Vagina (tissue), 2 donors: Measurements from ENCODE around the gene HSBP1L1. TPM values are rescaled to one million over a fixed set of nuclear protein-coding genes. Genes with fewer than 3 reads are reported as not detected.

Experiments
- DNase-seq, 2 donors: peaks; one replicate each; pipeline ENCODE4 v3.0.0-alpha.2; 2017; ENCODE audit errors: extremely low spot score in 2 of 2
- H3K27ac ChIP-seq: fragments of 200-600 bp; sonication (generic); one replicate; pipeline ENCODE4 v1.5.1; 2019
- H3K27me3 ChIP-seq: fragments of 200-600 bp; sonication (generic); one replicate; pipeline ENCODE4 v1.5.1; 2019
- H3K36me3 ChIP-seq, 2 donors: fragments of 200-600 bp; sonication (generic); one replicate each; pipeline ENCODE4 v1.5.1; 2017 to 2019
- H3K4me1 ChIP-seq: fragments of 200-600 bp; sonication (generic); one replicate; pipeline ENCODE4 v1.5.1; 2019
- H3K4me3 ChIP-seq, 2 donors: fragments of 200-600 bp; sonication (generic); 1 replicate in 1 of 2; 2 replicates in 1 of 2; pipeline ENCODE4 v1.5.1; 2016 to 2019
- H3K9me3 ChIP-seq: fragments of 200-600 bp; sonication (generic); one replicate; pipeline ENCODE4 v1.5.1; 2019
- CTCF ChIP-seq, 3 experiments: fragments of 450-650 bp in 2 of 3; fragments of 200-600 bp in 1 of 3; sonication (generic) in 1 of 3; IDR thresholded peaks; one replicate each; pipeline ENCODE4 v1.5.1; 2017 to 2019; ENCODE audit warnings: antibody characterized with exemption in 3 of 3, mild to moderate bottlenecking in 2 of 3, moderate library complexity in 2 of 3
- POLR2A ChIP-seq, 2 donors: fragments of 450-650 bp; IDR thresholded peaks; one replicate each; pipeline ENCODE4 v1.6.1; 2017; ENCODE audit warnings: antibody characterized with exemption in 2 of 2, mild to moderate bottlenecking in 2 of 2, moderate library complexity in 2 of 2
- POLR2AphosphoS5 ChIP-seq, 2 donors: sonication (generic); formaldehyde crosslinking; IDR thresholded peaks; one replicate each; pipeline ENCODE4 v1.9.0; 2017; ENCODE audit warnings: antibody characterized with exemption in 2 of 2, mild to moderate bottlenecking in 2 of 2, low read depth in 1 of 2; ENCODE audit not compliant: insufficient read depth in 1 of 2
- intact Hi-C: fragments of 100-400 bp; cut with DNase I; formaldehyde crosslinking; loops from one replicate; pipeline ENCODE4 v1.15.1; 2023
- total RNA-seq: library from RNA; depleted of rRNA; stranded (reverse); fragments of >200 nt; gene quantifications from one replicate; pipeline ENCODE4 v1.2.3, GENCODE V29; 2016

The HSBP1L1 gene
- total RNA-seq, 1 donor from 2014 or later, result 32.2 TPM

- H3K4me3 ChIP-seq, result no peak overlapping the region
- intact Hi-C loops, result no loop called here
- peaks cover 0 to 41% of the 10 kb centered on the region in 2 donors for H3K36me3 ChIP-seq
- no peaks in the 10 kb centered on the region for H3K27me3 ChIP-seq
- TF ChIP-seq POLR2A (IDR thresholded peaks at IDR 0.05), result no peak
- no peak for TF ChIP-seq POLR2AphosphoS5 (IDR thresholded peaks at IDR 0.05; ENCODE audit: insufficient read depth in 1 of 2, low read depth in 1 of 2)
- TF ChIP-seq CTCF (IDR thresholded peaks at IDR 0.05), result no peak
- H3K27ac ChIP-seq, result no peak overlapping the region
- peaks cover 2% of the 10 kb centered on the region for H3K4me1 ChIP-seq
- no peaks in the 10 kb centered on the region for H3K9me3 ChIP-seq
- DNase-seq, result no peak
These were observed 6.1 kb downstream of the HSBP1L1 start for GRCh38 chr18:79970419-79971133.

GRCh38 chr18:79971211-79971952 is 6.9 kb downstream of the HSBP1L1 start:
- peaks cover 0 to 41% of the 10 kb centered on the region in 2 donors for H3K36me3 ChIP-seq
- intact Hi-C loops, result no loop called here
- TF ChIP-seq POLR2AphosphoS5 (IDR thresholded peaks at IDR 0.05; ENCODE audit: insufficient read depth in 1 of 2, low read depth in 1 of 2) (no peak), CTCF (IDR thresholded peaks at IDR 0.05) (no peak), POLR2A (IDR thresholded peaks at IDR 0.05) (no peak)

GRCh38 chr18:79971986-79972385 is 7.5 kb downstream of the HSBP1L1 start:
- TF ChIP-seq POLR2A (IDR thresholded peaks at IDR 0.05) (no peak), POLR2AphosphoS5 (IDR thresholded peaks at IDR 0.05; ENCODE audit: insufficient read depth in 1 of 2, low read depth in 1 of 2) (no peak), CTCF (IDR thresholded peaks at IDR 0.05) (no peak)
- no peak for DNase-seq
- Histone ChIP-seq H3K4me3 (no peak overlapping the region), H3K36me3 (peaks cover 0 to 41% of the 10 kb centered on the region in 2 donors), H3K27ac (no peak overlapping the region), H3K9me3 (no peaks in the 10 kb centered on the region), H3K27me3 (no peaks in the 10 kb centered on the region), H3K4me1 (peaks cover 8% of the 10 kb centered on the region)
- intact Hi-C loops, result no loop called here

More at GRCh38 chr18:79971211-79971952, 6.9 kb downstream of the HSBP1L1 start:
- no peaks in the 10 kb centered on the region for H3K9me3 ChIP-seq
- no peaks in the 10 kb centered on the region for H3K27me3 ChIP-seq
- peaks cover 7% of the 10 kb centered on the region for H3K4me1 ChIP-seq
- DNase-seq, result no peak
- no peak overlapping the region for H3K27ac ChIP-seq
- no peak overlapping the region for H3K4me3 ChIP-seq

GRCh38 chr18:79972720-79973119 is 8.3 kb downstream of the HSBP1L1 start:
- no peaks in the 10 kb centered on the region for H3K27me3 ChIP-seq
- no peak overlapping the region for H3K4me3 ChIP-seq
- no peak overlapping the region for H3K27ac ChIP-seq
- intact Hi-C loops, result no loop called here
- peaks cover 8% of the 10 kb centered on the region for H3K4me1 ChIP-seq
- peaks cover 0 to 41% of the 10 kb centered on the region in 2 donors for H3K36me3 ChIP-seq
- TF ChIP-seq POLR2AphosphoS5 (IDR thresholded peaks at IDR 0.05; ENCODE audit: insufficient read depth in 1 of 2, low read depth in 1 of 2) (no peak), POLR2A (IDR thresholded peaks at IDR 0.05) (no peak), CTCF (IDR thresholded peaks at IDR 0.05) (no peak)
- DNase-seq, result no peak
- no peaks in the 10 kb centered on the region for H3K9me3 ChIP-seq

GRCh38 chr18:79973517-79973916 is 9.1 kb downstream of the HSBP1L1 start:
- DNase-seq, result no peak
- Histone ChIP-seq H3K9me3 (no peaks in the 10 kb centered on the region), H3K4me1 (peaks cover 8% of the 10 kb centered on the region), H3K27ac (no peak overlapping the region), H3K27me3 (no peaks in the 10 kb centered on the region), H3K4me3 (no peak overlapping the region), H3K36me3 (peaks cover 0 to 34% of the 10 kb centered on the region in 2 donors)
- TF ChIP-seq POLR2AphosphoS5 (IDR thresholded peaks at IDR 0.05; ENCODE audit: insufficient read depth in 1 of 2, low read depth in 1 of 2) (no peak), CTCF (IDR thresholded peaks at IDR 0.05) (no peak), POLR2A (IDR thresholded peaks at IDR 0.05) (no peak)
- intact Hi-C loops, result no loop called here
